Rectal smooth muscle tissue (tissue), 1 donor: ENCODE results near the gene HACD2.

Experiments used
- H3K27ac ChIP-seq: one replicate; pipeline ENCODE4 v1.7.0; 2013; ENCODE audit warnings: low read depth, low read length, inconsistent platforms
- H3K27me3 ChIP-seq: one replicate; pipeline ENCODE4 v1.7.0; 2013; ENCODE audit warnings: low read length; ENCODE audit not compliant: control insufficient read depth, insufficient read depth
- H3K36me3 ChIP-seq: one replicate; pipeline ENCODE4 v1.7.0; 2013; ENCODE audit warnings: low read length; ENCODE audit not compliant: control insufficient read depth, insufficient read depth
- H3K4me1 ChIP-seq: one replicate; pipeline ENCODE4 v1.7.0; 2013; ENCODE audit warnings: low read length; ENCODE audit not compliant: control insufficient read depth, insufficient read depth
- H3K4me3 ChIP-seq: one replicate; pipeline ENCODE4 v1.7.0; 2013; ENCODE audit warnings: low read length
- H3K9ac ChIP-seq: one replicate; pipeline ENCODE4 v1.7.0; 2013; ENCODE audit warnings: low read length

The HACD2 gene

GRCh38 chr3:123584988-123585937 is at the start of gene HACD2:
Gene HACD2 (minus strand): TSS chr3:123585053. CDS start chr3:123585027, 26 bp downstream.
- H3K4me3 ChIP-seq = peak within 1 kb of the TSS; percentile 97
- peak within 1 kb of the TSS; percentile 98 for H3K27ac ChIP-seq
- H3K36me3 ChIP-seq = peaks cover 4% of the 10 kb centered on the region
- H3K9ac ChIP-seq = peak within 1 kb of the TSS; percentile 91
- H3K4me1 ChIP-seq = peaks cover 8% of the 10 kb centered on the region
- no peaks in the 10 kb centered on the region for H3K27me3 ChIP-seq

GRCh38 chr3:123634149-123635051 is 49.5 kb upstream of the HACD2 start:
- Histone ChIP-seq H3K36me3 (peaks cover 13% of the 10 kb centered on the region), H3K4me3 (no peak overlapping the region), H3K27ac (peak overlapping the region; percentile 87), H3K4me1 (peaks cover 53% of the 10 kb centered on the region), H3K9ac (no peak overlapping the region), H3K27me3 (no peaks in the 10 kb centered on the region)

- Histone ChIP-seq H3K36me3 (peaks cover 11% of the 10 kb centered on the region), H3K27ac (peak overlapping the region; percentile 87), H3K27me3 (no peaks in the 10 kb centered on the region), H3K4me3 (no peak overlapping the region), H3K4me1 (peaks cover 59% of the 10 kb centered on the region), H3K9ac (no peak overlapping the region)
Observed at GRCh38 chr3:123633530-123633929, 48.7 kb upstream of the HACD2 start.

GRCh38 chr3:123632161-123632655 is 47.4 kb upstream of the HACD2 start:
- peak overlapping the region; percentile 73 for H3K27ac ChIP-seq
- H3K4me1 ChIP-seq = peaks cover 52% of the 10 kb centered on the region
- no peak overlapping the region for H3K4me3 ChIP-seq
- H3K36me3 ChIP-seq = peaks cover 11% of the 10 kb centered on the region
- no peak overlapping the region for H3K9ac ChIP-seq
- no peaks in the 10 kb centered on the region for H3K27me3 ChIP-seq

- Histone ChIP-seq H3K4me3 (no peak overlapping the region), H3K4me1 (peaks cover 31% of the 10 kb centered on the region), H3K27me3 (no peaks in the 10 kb centered on the region), H3K36me3 (peaks cover 9% of the 10 kb centered on the region), H3K27ac (peak overlapping the region; percentile 80), H3K9ac (no peak overlapping the region)
Observed at GRCh38 chr3:123629747-123630047, 44.8 kb upstream of the HACD2 start.

GRCh38 chr3:123628996-123629746 is 44.3 kb upstream of the HACD2 start:
- peak overlapping the region; percentile 80 for H3K27ac ChIP-seq
- H3K27me3 ChIP-seq = no peaks in the 10 kb centered on the region
- H3K4me1 ChIP-seq = peaks cover 26% of the 10 kb centered on the region
- H3K9ac ChIP-seq = peak overlapping the region; percentile 25
- peaks cover 5% of the 10 kb centered on the region for H3K36me3 ChIP-seq
- no peak overlapping the region for H3K4me3 ChIP-seq

- H3K4me1 ChIP-seq = peaks cover 16% of the 10 kb centered on the region
- peaks cover 5% of the 10 kb centered on the region for H3K36me3 ChIP-seq
- peak overlapping the region; percentile 80 for H3K27ac ChIP-seq
- H3K9ac ChIP-seq = no peak overlapping the region
- no peaks in the 10 kb centered on the region for H3K27me3 ChIP-seq
- no peak overlapping the region for H3K4me3 ChIP-seq
Observed at GRCh38 chr3:123627673-123628670, 43.1 kb upstream of the HACD2 start.

GRCh38 chr3:123626881-123627280 is 42.0 kb upstream of the HACD2 start:
- peaks cover 6% of the 10 kb centered on the region for H3K36me3 ChIP-seq
- peaks cover 16% of the 10 kb centered on the region for H3K4me1 ChIP-seq
- peak overlapping the region; percentile 55 for H3K27ac ChIP-seq
- no peaks in the 10 kb centered on the region for H3K27me3 ChIP-seq
- no peak overlapping the region for H3K9ac ChIP-seq
- no peak overlapping the region for H3K4me3 ChIP-seq

- H3K4me3 ChIP-seq = no peak overlapping the region
- H3K27ac ChIP-seq = peak overlapping the region; percentile 4
- peaks cover 27% of the 10 kb centered on the region for H3K4me1 ChIP-seq
- no peak overlapping the region for H3K9ac ChIP-seq
- no peaks in the 10 kb centered on the region for H3K27me3 ChIP-seq
- H3K36me3 ChIP-seq = peaks cover 6% of the 10 kb centered on the region
Observed at GRCh38 chr3:123624302-123624701, 39.4 kb upstream of the HACD2 start.

- no peak overlapping the region for H3K9ac ChIP-seq
- no peaks in the 10 kb centered on the region for H3K27me3 ChIP-seq
- H3K4me1 ChIP-seq = peaks cover 18% of the 10 kb centered on the region
- H3K27ac ChIP-seq = peak overlapping the region; percentile 64
- H3K4me3 ChIP-seq = no peak overlapping the region
- peaks cover 7% of the 10 kb centered on the region for H3K36me3 ChIP-seq
Observed at GRCh38 chr3:123623346-123623880, 38.6 kb upstream of the HACD2 start.

GRCh38 chr3:123622766-123623165 is 37.9 kb upstream of the HACD2 start:
- H3K9ac ChIP-seq = no peak overlapping the region
- H3K27ac ChIP-seq = peak overlapping the region; percentile 64
- H3K4me3 ChIP-seq = no peak overlapping the region
- H3K36me3 ChIP-seq = peaks cover 8% of the 10 kb centered on the region
- peaks cover 17% of the 10 kb centered on the region for H3K4me1 ChIP-seq
- H3K27me3 ChIP-seq = no peaks in the 10 kb centered on the region
